Mucosa of stomach (tissue), 1 donor: ENCODE measurements around the gene ACP5.
A peak's percentile ranks its signal among the peaks of the same experiment; 100 is the strongest.

Experiments
- H3K27me3 ChIP-seq: one replicate; pipeline ENCODE4 v1.7.0; 2013; ENCODE audit warnings: mild to moderate bottlenecking, low read length; ENCODE audit not compliant: control insufficient read depth, insufficient read depth
- H3K36me3 ChIP-seq: one replicate; pipeline ENCODE4 v1.7.0; 2013; ENCODE audit warnings: low read length; ENCODE audit not compliant: control insufficient read depth, insufficient read depth
- H3K4me1 ChIP-seq: one replicate; pipeline ENCODE4 v1.7.0; 2013; ENCODE audit warnings: mild to moderate bottlenecking, low read length; ENCODE audit not compliant: control insufficient read depth, insufficient read depth
- H3K4me3 ChIP-seq: one replicate; pipeline ENCODE4 v1.7.0; 2013; ENCODE audit warnings: low read length
- H3K9ac ChIP-seq: one replicate; pipeline ENCODE4 v1.7.0; 2013; ENCODE audit warnings: mild to moderate bottlenecking, low read length, moderate library complexity
- H3K9me3 ChIP-seq: one replicate; pipeline ENCODE4 v1.7.0; 2013; ENCODE audit warnings: mild to moderate bottlenecking, low read length, moderate library complexity; ENCODE audit not compliant: control insufficient read depth
- donor health status: Pancreatic carcinoma.

Gene ACP5

GRCh38 chr19:11535792-11536595, 41.5 kb downstream of the ACP5 start:
- Histone ChIP-seq H3K9ac (peak overlapping the region; percentile 60), H3K9me3 (no peaks in the 10 kb centered on the region), H3K36me3 (no peaks in the 10 kb centered on the region), H3K4me1 (peaks cover 9% of the 10 kb centered on the region), H3K4me3 (peak overlapping the region; percentile 41), H3K27me3 (peaks cover 24% of the 10 kb centered on the region)

GRCh38 chr19:11534948-11535347, 42.5 kb downstream of the ACP5 start:
- Histone ChIP-seq H3K27me3 (peaks cover 15% of the 10 kb centered on the region), H3K4me3 (no peak overlapping the region), H3K4me1 (peaks cover 9% of the 10 kb centered on the region), H3K36me3 (no peaks in the 10 kb centered on the region), H3K9ac (no peak overlapping the region), H3K9me3 (no peaks in the 10 kb centered on the region)

DNA sequence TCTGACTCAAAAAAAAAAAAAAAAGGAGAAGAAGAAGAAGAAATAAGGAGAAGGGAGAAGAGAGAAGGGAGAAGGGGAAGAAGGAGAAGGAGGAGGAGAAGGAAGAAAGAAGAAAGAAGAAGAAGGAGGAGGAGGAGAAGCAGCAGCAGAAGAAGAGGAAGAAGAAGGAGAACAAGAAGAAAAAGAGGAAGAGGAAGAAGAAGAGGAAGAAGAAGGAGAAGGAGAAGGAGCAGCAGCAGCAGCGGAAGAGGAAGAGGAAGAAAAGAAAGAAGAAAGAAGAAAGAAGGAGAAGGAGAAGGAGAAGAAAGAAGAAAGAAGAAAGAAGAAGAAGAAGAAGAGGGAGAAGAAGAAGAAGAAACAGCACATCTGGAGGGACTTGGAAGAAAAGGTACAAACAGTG, 42.9 kb downstream of the ACP5 start:
- peaks cover 9% of the 10 kb centered on the region for H3K4me1 ChIP-seq
- no peaks in the 10 kb centered on the region for H3K36me3 ChIP-seq
- no peak overlapping the region for H3K4me3 ChIP-seq

GRCh38 chr19:11530432-11530831, 47.0 kb downstream of the ACP5 start:
- peaks cover 9% of the 10 kb centered on the region for H3K4me1 ChIP-seq
- no peaks in the 10 kb centered on the region for H3K9me3 ChIP-seq
- H3K9ac ChIP-seq, result no peak overlapping the region
- H3K36me3 ChIP-seq, result no peaks in the 10 kb centered on the region
- H3K27me3 ChIP-seq, result no peaks in the 10 kb centered on the region
- H3K4me3 ChIP-seq, result no peak overlapping the region

More for the DNA sequence above, 42.9 kb downstream of the ACP5 start:
- no peaks in the 10 kb centered on the region for H3K9me3 ChIP-seq
- H3K27me3 ChIP-seq, result peaks cover 12% of the 10 kb centered on the region
- H3K9ac ChIP-seq, result no peak overlapping the region

DNA sequence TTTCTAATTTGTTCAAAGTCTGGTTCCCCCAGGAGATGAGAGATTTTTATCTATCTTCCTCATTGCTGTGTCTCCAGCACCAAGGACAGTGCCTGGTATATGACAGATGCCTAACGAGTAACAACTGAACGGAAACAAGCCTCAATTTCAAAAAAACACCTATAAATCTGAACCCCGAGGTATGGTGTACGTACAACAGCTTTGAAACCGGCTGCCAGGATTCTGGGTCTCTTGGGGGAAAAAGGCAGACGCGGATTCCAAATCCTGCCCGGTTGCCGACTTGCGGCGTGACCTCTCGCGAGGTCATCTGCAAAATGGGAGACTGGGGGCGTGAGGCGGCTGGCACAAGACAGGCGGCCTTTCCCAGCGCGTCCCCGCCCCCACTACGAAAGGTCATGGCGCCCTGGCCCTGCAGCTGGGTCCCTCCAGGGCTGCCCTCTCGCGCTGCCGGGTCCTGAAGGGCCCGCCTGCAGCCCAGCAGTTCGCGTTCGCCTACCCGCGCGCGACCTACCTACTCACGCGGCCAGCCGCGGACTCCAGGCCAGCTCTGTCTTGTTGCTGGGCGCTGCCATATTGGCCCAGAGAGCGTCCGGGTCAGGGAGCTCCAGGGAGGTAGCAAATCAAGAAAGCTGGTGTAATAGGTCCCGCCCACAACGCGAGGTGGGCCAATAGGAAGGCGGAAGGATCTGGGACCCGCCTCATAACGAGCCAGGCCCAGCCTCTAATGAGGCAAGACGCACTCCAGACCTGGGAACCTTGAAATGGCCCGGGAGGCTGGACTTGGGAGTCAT, 48.7 kb downstream of the ACP5 start, which contains the start of gene ECSIT:
Gene ECSIT, minus strand, starts transcription at position 584 of the 791 bp plus-strand sequence. CDS start 9,964 bp downstream, outside the sequence.
- Histone ChIP-seq H3K4me1 (peaks cover 8% of the 10 kb centered on the region), H3K36me3 (no peaks in the 10 kb centered on the region), H3K4me3 (peak within 1 kb of the TSS; percentile 48), H3K9me3 (no peaks in the 10 kb centered on the region), H3K27me3 (no peaks in the 10 kb centered on the region), H3K9ac (peak within 1 kb of the TSS; percentile 87)
